GM21423 (cell line): Measurements from ENCODE around the gene TSEN15.
"Not testable (repeated sequence)": the region's sequence is repeated elsewhere in the genome, so short reads cannot be mapped to it uniquely, and the experiment has no call there.

Experiments used
- ATAC-seq: cut with Tn5 transposase; IDR thresholded peaks from one replicate; pipeline ENCODE4 v1.9.1; 2021; ENCODE audit warnings: mild to moderate bottlenecking, moderate library complexity; ENCODE audit not compliant: unreplicated experiment

The TSEN15 gene

GRCh38 chr1:184031092-184031408 is 20.5 kb upstream of the TSEN15 start:
- ATAC-seq = no peak

GRCh38 chr1:184031409-184032107 is 20.0 kb upstream of the TSEN15 start:
- ATAC-seq = no peak

- ATAC-seq = no peak
These were observed 19.1 kb upstream of the TSEN15 start for GRCh38 chr1:184032306-184032929.

GRCh38 chr1:184032930-184033418 is 18.6 kb upstream of the TSEN15 start:
- ATAC-seq = no peak

- no peak for ATAC-seq
These were observed 17.8 kb upstream of the TSEN15 start for GRCh38 chr1:184033711-184034167.

- no peak for ATAC-seq
These were observed 16.7 kb upstream of the TSEN15 start for GRCh38 chr1:184034761-184035379.

- ATAC-seq = no peak
These were observed 15.6 kb upstream of the TSEN15 start for GRCh38 chr1:184035719-184036516.

- ATAC-seq = peak; percentile 25
These were observed 15.0 kb upstream of the TSEN15 start for GRCh38 chr1:184036517-184036949.

GRCh38 chr1:184037849-184038591 is 13.5 kb upstream of the TSEN15 start:
- no peak for ATAC-seq

- no peak for ATAC-seq
These were observed 12.4 kb upstream of the TSEN15 start for GRCh38 chr1:184039126-184039525.

- ATAC-seq = no peak
These were observed 9.8 kb upstream of the TSEN15 start for GRCh38 chr1:184041731-184042130.

GRCh38 chr1:184043315-184043714 is 8.2 kb upstream of the TSEN15 start:
- ATAC-seq = not testable (repeated sequence)

GRCh38 chr1:184044603-184045376 is 6.7 kb upstream of the TSEN15 start:
- no peak for ATAC-seq

GRCh38 chr1:184047541-184047940 is 4.0 kb upstream of the TSEN15 start:
- not testable (repeated sequence) for ATAC-seq

GRCh38 chr1:184048561-184049240 is 2.8 kb upstream of the TSEN15 start:
- ATAC-seq = no peak

GRCh38 chr1:184049291-184049690 is 2.2 kb upstream of the TSEN15 start:
- no peak for ATAC-seq

GRCh38 chr1:184049836-184050468 is 1.6 kb upstream of the TSEN15 start:
- ATAC-seq = no peak

GRCh38 chr1:184050636-184051035 is 894 bp upstream of the TSEN15 start:
- ATAC-seq = no peak

GRCh38 chr1:184051138-184051484 is 419 bp upstream of the TSEN15 start:
- no peak for ATAC-seq
